GM12892 (cell line): Measurements from ENCODE around the gene ITFG1.

Experiments
- POLR2A ChIP-seq: IDR thresholded peaks from 2 replicates; pipeline ENCODE4 v1.6.1; 2011; ENCODE audit warnings: low read depth, low read length, control low read depth
- POLR2AphosphoS5 ChIP-seq: IDR thresholded peaks from 2 replicates; pipeline ENCODE4 v1.6.1; 2011; ENCODE audit warnings: low read depth, low read length, control low read depth
- TAF1 ChIP-seq: IDR thresholded peaks from 2 replicates; pipeline ENCODE4 v1.6.1; 2011; ENCODE audit warnings: low read depth, mild to moderate bottlenecking, control low read depth, low read length, borderline replicate concordance

DNA sequence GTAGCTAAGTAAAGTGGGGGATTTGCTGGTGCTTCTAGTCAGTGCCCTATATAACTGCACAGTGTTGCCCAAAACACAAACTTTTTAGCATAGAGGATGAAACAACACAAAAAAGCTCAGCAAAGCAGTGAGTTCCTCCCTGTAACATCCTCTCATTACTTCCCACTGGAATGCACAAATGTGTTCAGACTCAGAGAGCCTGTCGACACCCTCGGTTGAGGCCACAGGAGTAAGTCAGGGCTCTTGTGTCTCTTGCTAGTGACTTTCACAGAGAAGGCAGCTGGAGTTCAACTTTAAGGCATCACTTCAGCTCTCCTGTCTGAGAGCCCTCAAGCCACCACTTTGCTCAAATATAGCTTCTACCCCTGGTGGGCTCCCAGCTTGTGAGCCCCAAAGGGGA lies 209.9 kb downstream of the ITFG1 start:
- TF ChIP-seq POLR2AphosphoS5 (no peak), POLR2A (no peak), TAF1 (no peak)
